OCI-LY7 (cell line): ENCODE data around the gene ARID5A. TPM values are rescaled to one million over a fixed set of nuclear protein-coding genes. Genes with fewer than 3 reads are reported as not detected.

ENCODE experiments used
- BruUV-seq: library from RNA; stranded (reverse); fragments of 400-500 nt; replicated peaks from 2 replicates; lab custom pipeline; 2021; lab: Mats Ljungman, UMichigan
- CTCF ChIA-PET: fragments of 300-600 bp; sonication (Branson Sonifier 250); formaldehyde crosslinking; loops from one replicate; lab custom pipeline; 2022; ENCODE audit warnings: antibody characterized with exemption; ENCODE audit not compliant: unreplicated experiment; lab: Charles Lee
- POLR2A ChIA-PET: fragments of 300-600 bp; sonication (Branson Sonifier 250); formaldehyde crosslinking; loops from one replicate; lab custom pipeline; 2022; ENCODE audit warnings: antibody characterized with exemption; lab: Charles Lee
- DNase-seq: peaks from one replicate; pipeline ENCODE4 v3.0.0-alpha.2; 2015; ENCODE audit warnings: low spot score
- H2AFZ ChIP-seq: fragments of 200-600 bp; sonication (generic), shearing (Covaris generic); 2 replicates; pipeline ENCODE4 v1.6.1; 2014; ENCODE audit warnings: mild to moderate bottlenecking, antibody characterized with exemption, low read length, moderate library complexity
- H3K27ac ChIP-seq: fragments of 200-600 bp; sonication (generic); 2 replicates; pipeline ENCODE4 v1.5.1; 2014; ENCODE audit warnings: mixed run types, low read depth, mild to moderate bottlenecking, moderate library complexity, low read length, inconsistent platforms; ENCODE audit not compliant: poor library complexity, severe bottlenecking
- H3K36me3 ChIP-seq: fragments of 200-600 bp; sonication (generic); 2 replicates; pipeline ENCODE4 v1.6.1; 2014; ENCODE audit warnings: mild to moderate bottlenecking, antibody characterized with exemption, low read length, moderate library complexity, mixed read lengths; ENCODE audit not compliant: insufficient read depth
- H3K4me1 ChIP-seq: fragments of 200-600 bp; sonication (generic); 2 replicates; pipeline ENCODE4 v1.5.1; 2014; ENCODE audit warnings: mild to moderate bottlenecking, low read length; ENCODE audit not compliant: insufficient read depth, poor library complexity, severe bottlenecking
- H3K4me2 ChIP-seq: fragments of 200-600 bp; sonication (generic); 2 replicates; pipeline ENCODE4 v1.6.1; 2014; ENCODE audit warnings: mild to moderate bottlenecking, low read length
- H3K4me3 ChIP-seq: fragments of 200-600 bp; sonication (generic); 2 replicates; pipeline ENCODE4 v1.5.1; 2014; ENCODE audit warnings: mild to moderate bottlenecking, low read depth, low read length; ENCODE audit not compliant: poor library complexity, severe bottlenecking
- H3K79me2 ChIP-seq: fragments of 200-600 bp; sonication (generic); 2 replicates; pipeline ENCODE4 v1.6.1; 2016; ENCODE audit warnings: low read depth, mild to moderate bottlenecking, low read length, moderate library complexity, mixed read lengths; ENCODE audit not compliant: insufficient read depth
- H3K9me2 ChIP-seq: fragments of 200-600 bp; sonication (generic); 2 replicates; pipeline ENCODE4 v1.6.1; 2016; ENCODE audit warnings: mild to moderate bottlenecking, low read length, mixed read lengths; ENCODE audit not compliant: insufficient read depth
- H3K9me3 ChIP-seq: fragments of 200-600 bp; sonication (generic); 2 replicates; pipeline ENCODE4 v1.6.1; 2014; ENCODE audit warnings: mild to moderate bottlenecking, mixed run types, low read length, mixed read lengths
- H4K20me1 ChIP-seq: fragments of 200-600 bp; sonication (generic); 2 replicates; pipeline ENCODE4 v1.6.1; 2014; ENCODE audit warnings: mild to moderate bottlenecking, antibody characterized with exemption, low read length, moderate library complexity, mixed read lengths; ENCODE audit not compliant: insufficient read depth
- CTCF ChIP-seq: fragments of 200-600 bp; sonication (generic); conservative IDR thresholded peaks from 2 replicates; pipeline ENCODE4 v1.5.1; 2014; ENCODE audit warnings: mild to moderate bottlenecking, antibody characterized with exemption, low read length, moderate library complexity, mixed read lengths
- EZH2phosphoT487 ChIP-seq: fragments of 200-600 bp; sonication (generic); IDR thresholded peaks from 2 replicates; pipeline ENCODE4 v1.6.1; 2018; ENCODE audit warnings: low read depth, borderline replicate concordance, mild to moderate bottlenecking, mixed run types, antibody characterized with exemption, low read length, moderate library complexity, mixed read lengths
- intact Hi-C: fragments of 100-400 bp; cut with micrococcal nuclease; formaldehyde crosslinking; loops from one replicate; pipeline ENCODE4 v1.10.0; 2022; ENCODE audit not compliant: unreplicated experiment
- total RNA-seq, 2 experiments: library from RNA; depleted of rRNA in 1 of 2; stranded (reverse); fragments of >200 nt in 1 of 2; shearing (Covaris generic) in 1 of 2; gene quantifications; 2 replicates each; pipeline ENCODE4 v1.2.3, GENCODE V29; 2014 to 2022

The ARID5A gene
- total RNA-seq, 2 experiments from 2014 or later = 4.4 to 6.0 TPM

- intact Hi-C loops = no loop called here
- DNase-seq = no peak
- Histone ChIP-seq H3K79me2 (no peaks in the 10 kb centered on the region), H3K4me2 (no peak overlapping the region), H3K9me3 (no peaks in the 10 kb centered on the region), H3K4me3 (no peak overlapping the region), H2AFZ (no peak overlapping the region), H3K9me2 (no peaks in the 10 kb centered on the region), H3K36me3 (no peaks in the 10 kb centered on the region), H4K20me1 (no peaks in the 10 kb centered on the region), H3K27ac (no peak overlapping the region), H3K4me1 (peaks cover 5% of the 10 kb centered on the region)
- POLR2A ChIA-PET = interaction anchor here (0.6 kb wide), 1 partner anchor 73 kb away, joined by 6 read pairs; no protein-coding TSS in a partner anchor
- TF ChIP-seq CTCF (no peak), EZH2phosphoT487 (no peak)
- BruUV-seq = no TSS peak
- CTCF ChIA-PET = interaction anchor here (0.6 kb wide), 1 partner anchor 30 kb away, joined by 3 read pairs; no protein-coding TSS in a partner anchor
Observed at GRCh38 chr2:96525211-96525507, 11.4 kb upstream of the ARID5A start.

GRCh38 chr2:96526101-96526591 lies 10.4 kb upstream of the ARID5A start:
- no peaks in the 10 kb centered on the region for H3K36me3 ChIP-seq
- intact Hi-C loops = no loop called here
- ChIA-PET CTCF (no interaction called here), POLR2A (no interaction called here)
- no peak overlapping the region for H3K4me2 ChIP-seq
- H3K9me3 ChIP-seq = no peaks in the 10 kb centered on the region
- no peaks in the 10 kb centered on the region for H3K79me2 ChIP-seq
- H3K27ac ChIP-seq = no peak overlapping the region
- H3K9me2 ChIP-seq = no peaks in the 10 kb centered on the region
- H3K4me3 ChIP-seq = no peak overlapping the region
- DNase-seq = no peak
- no TSS peak for BruUV-seq
- H4K20me1 ChIP-seq = no peaks in the 10 kb centered on the region
- H2AFZ ChIP-seq = no peak overlapping the region
- TF ChIP-seq EZH2phosphoT487 (no peak), CTCF (no peak)
- H3K4me1 ChIP-seq = peaks cover 5% of the 10 kb centered on the region

GRCh38 chr2:96526615-96527285 lies 9.8 kb upstream of the ARID5A start:
- ChIA-PET CTCF (no interaction called here), POLR2A (no interaction called here)
- no TSS peak for BruUV-seq
- H3K36me3 ChIP-seq = no peaks in the 10 kb centered on the region
- no peak for DNase-seq
- H3K4me3 ChIP-seq = no peak overlapping the region
- H2AFZ ChIP-seq = no peak overlapping the region
- H3K79me2 ChIP-seq = no peaks in the 10 kb centered on the region
- peaks cover 5% of the 10 kb centered on the region for H3K4me1 ChIP-seq
- no peaks in the 10 kb centered on the region for H3K9me2 ChIP-seq
- no peak overlapping the region for H3K4me2 ChIP-seq
- intact Hi-C loops = no loop called here
- H3K9me3 ChIP-seq = no peaks in the 10 kb centered on the region
- H4K20me1 ChIP-seq = no peaks in the 10 kb centered on the region
- H3K27ac ChIP-seq = no peak overlapping the region
- no peak for TF ChIP-seq CTCF
- TF ChIP-seq EZH2phosphoT487 = no peak
